HG03025 (cell line): ENCODE results near the gene DOLPP1.

Experiments
- ATAC-seq: cut with Tn5 transposase; IDR thresholded peaks from one replicate; pipeline ENCODE4 v1.9.1; 2021; ENCODE audit warnings: mild to moderate bottlenecking, moderate library complexity; ENCODE audit not compliant: unreplicated experiment, low FRiP score

DOLPP1 gene

DNA sequence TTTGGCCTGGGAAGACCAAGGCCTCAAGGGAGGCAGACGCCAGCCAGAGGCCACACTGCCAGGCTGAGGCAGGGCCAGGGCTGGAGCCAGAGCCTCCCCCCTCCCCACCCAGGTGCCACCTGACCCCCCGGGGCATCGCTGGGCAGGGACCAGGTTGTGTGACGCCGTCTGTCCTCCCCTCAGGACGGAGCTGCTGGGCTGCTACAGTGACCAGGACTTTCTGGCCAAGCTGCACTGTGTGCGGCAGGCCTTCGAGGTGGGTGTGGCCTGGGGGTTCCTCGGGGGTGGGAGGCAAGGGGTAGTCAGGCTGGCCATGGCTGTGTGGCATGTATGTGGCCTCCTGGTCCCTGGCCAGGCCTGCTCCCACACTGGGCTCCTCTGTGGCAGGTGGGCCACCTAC, 17.9 kb upstream of the DOLPP1 start:
- ATAC-seq = no peak

DNA sequence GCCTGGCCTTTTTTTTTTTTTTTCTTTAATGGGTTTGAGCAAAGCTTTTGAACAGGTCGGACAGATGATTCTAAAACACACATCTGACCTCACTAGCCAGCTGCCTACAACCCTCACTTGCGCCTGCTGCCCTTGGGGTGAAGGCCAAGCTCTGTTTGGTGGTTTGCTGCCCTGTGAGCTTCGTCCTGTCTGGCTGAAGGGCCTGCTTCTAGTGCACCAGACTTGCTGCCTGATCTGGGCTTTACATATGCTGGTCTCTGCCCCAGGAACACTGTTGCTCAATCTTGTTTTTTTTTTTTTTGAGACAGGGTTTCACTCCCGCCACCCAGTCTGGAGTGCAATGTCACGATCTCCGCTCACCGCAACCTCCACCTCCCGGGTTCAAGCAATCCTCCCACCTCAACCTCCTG, 16.4 kb upstream of the DOLPP1 start:
- ATAC-seq = no peak

DNA sequence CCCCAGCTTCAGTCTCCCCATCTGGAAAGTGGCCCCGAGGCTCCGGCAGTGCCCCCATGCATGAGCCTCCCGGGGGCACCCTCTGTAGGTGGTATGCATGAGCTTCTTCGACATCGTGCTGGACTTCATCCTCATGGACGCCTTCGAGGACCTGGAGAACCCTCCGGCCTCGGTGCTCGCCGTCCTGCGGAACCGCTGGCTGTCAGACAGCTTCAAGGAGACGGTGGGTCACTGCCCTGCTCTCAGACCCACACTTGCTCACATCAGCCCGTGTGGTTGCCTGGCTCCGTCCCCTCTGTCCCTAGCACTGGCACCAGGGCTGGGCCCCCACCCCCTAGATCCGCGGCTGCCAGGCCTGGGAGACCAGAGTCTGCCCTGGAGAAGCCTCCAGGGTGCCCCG, 12.8 kb upstream of the DOLPP1 start:
- ATAC-seq = no peak

DNA sequence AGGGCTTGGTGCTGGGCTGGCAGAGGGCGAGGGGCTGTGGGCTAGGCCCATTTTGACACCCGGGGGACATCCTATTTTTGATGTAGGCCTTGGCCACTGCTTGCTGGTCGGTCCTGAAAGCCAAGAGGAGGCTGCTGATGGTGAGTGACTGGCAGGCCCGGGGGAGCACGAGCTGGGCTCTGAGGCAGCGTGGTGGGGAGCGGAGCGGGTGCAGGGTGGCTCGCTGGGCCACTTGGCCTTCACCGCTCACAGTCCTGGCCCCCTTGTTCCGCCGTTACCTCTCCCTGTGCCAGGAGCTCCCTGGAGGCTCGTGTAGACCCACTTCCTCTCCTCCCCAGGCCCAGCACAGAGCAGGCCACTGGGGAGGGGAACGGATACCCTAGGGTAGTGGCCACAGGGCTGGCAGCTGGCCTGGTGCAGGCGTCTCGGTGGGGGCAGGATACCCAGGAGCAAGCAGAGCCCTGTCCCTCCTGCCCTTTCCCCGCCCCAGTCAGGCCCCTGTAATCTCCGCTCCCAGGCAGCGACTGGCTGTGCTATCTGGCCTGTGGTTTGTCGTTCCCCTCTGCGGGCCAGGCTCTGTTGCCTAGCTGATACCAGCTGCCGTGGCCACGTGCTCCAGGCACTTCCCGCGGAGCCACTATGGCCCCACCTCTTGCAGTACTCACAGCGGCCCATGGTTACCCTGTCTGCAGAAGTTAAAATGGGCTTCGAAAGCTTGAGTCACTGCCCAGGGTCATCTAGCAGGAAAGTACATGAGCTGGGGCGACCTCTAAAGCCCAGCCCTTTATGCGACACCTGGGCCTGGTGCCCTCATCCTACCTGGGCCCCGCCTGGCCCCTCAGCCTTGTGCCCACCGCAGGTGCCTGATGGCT, 11.7 kb upstream of the DOLPP1 start:
- ATAC-seq = no peak

DNA sequence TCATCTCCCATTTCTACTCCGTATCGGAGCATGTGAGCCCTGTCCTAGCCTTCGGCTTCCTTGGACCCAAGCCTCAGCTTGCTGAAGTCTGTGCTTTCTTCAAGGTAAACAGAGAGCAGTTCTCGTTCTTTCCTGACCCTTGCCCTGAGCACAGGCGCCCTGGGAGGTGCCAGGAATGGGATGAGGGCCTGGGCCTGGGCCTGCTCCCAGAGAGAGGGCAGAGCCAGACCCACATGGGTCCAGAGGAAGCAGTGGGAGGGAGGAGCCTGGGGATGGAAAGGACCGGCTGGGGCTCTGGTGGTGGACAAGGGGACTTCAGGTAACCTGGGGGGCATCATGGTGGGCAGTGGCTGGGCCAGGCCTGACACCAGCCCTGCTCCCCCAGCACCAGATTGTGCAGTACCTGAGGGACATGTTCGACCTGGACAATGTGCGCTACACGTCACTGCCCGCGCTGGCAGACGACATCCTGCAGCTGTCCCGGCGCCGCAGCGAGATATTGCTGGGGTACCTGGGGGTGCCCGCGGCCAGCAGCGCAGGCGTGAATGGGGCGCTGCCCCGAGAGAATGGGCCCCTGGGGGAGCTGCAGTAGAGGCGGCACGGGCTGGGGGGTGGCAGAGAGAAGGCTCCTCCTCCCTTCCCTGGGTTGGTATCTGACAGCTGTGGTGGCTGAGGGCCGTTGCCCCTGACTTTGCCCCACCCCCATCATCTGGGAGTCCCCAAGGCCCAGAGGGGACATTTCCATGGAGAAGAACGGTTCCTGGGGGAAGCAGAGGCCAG, 10.9 kb upstream of the DOLPP1 start:
- ATAC-seq = no peak

DNA sequence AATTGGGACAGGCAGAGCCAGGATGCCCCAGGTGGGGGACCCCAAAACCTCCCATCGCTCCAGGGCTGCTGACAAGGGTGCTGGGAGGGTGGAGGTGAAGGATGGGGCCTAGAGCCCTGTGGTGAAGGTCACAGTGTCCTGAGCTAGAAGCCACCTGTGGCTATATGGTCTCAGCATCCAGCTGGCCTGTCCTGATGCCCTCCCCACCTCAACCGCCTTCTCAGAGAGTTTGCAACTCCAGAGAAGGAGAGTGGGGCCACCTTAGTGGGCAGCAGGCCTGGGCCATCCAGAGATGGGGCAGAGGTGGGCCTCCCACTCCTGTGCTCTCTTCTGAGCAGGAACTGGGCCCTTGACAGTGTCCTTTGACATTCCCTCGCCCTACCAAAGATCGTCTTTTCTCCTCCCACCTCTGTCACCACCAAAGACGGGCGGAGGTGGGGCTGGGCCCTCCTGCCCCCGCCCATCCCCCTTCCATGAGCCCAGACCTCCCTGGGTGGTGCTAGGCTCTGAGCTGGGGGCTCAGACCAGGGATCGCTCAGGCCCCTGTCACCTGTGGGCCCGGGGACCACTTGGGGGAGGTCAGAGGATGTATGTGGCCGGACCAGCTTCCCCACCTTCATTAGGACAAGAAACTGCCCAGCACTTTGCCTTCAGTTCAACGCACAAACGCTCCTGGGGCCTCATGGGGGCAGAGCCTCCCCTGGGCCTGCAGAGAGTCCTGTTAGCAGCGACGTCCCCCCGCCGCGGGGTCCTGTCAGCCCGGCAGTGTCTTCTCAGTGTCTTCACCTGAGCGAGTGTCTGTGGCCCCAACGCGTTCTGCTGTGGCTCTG, 10.0 kb upstream of the DOLPP1 start:
- ATAC-seq = no peak

DNA sequence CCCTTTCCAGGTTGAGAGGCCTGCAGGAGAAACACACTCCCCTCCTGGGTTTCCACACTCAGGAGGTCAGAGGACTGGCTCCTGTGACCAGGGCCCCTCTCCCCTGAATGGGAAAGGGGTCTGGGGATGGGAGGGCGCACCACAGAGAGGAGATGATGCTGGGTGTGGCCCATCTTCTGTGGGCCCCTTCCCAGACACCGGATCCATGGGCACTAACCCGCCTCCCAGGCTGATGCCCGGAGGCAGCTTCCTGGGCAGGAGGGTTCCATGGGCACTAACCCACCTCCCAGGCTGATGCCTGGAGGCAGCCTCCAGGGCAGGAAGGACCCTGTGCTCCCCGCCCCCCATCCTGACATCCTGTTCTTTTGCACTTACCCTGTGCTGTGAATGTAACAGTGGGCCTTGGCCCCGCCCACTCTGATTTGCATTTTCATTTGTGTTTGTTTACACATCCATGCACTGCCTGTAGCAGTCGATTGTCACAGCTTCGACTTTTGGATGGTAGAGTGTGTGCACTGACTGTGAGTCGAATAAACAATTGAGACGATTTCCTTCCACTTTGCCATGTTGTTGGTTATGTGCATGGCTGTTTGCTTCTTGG, 9.3 kb upstream of the DOLPP1 start:
- no peak for ATAC-seq

DNA sequence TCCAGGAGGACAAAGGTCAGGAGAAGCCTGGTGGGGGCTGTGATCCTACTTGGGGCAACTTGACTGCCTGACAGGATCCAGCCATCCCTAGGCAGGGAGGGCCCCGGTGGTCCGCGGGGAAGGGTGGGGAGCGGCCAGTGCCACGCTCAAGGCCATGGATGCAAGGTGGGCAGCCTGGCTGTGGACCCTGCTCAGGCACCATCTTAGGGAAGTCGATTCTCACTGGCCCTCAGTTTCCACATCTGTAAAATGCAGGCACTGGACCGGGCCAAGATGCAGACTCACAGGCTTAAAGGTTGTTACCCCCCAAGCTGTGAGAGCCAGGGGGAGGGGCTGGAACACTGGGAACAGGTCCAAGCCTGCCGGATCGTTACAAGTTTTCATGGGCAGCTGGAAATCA, 8.7 kb upstream of the DOLPP1 start:
- ATAC-seq = no peak

DNA sequence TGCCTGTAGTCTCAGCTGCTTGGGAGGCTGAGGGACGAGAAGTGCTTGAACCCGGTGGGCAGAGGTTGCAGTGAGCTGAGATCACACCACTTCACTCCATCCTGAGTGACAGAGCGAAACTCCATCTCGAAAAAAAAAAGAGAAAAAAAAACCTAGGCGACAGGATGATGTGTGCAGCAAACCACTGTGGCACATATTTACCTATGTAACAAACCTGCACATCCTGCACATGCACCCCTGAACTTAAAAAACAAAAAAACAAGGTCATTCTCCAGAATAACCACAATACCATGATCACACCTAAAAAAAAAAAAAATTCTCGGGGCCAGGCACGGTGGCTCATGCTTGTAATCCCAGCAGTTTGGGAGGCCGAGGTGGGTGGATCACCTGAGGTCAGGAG, 7.5 kb upstream of the DOLPP1 start:
- no peak for ATAC-seq

DNA sequence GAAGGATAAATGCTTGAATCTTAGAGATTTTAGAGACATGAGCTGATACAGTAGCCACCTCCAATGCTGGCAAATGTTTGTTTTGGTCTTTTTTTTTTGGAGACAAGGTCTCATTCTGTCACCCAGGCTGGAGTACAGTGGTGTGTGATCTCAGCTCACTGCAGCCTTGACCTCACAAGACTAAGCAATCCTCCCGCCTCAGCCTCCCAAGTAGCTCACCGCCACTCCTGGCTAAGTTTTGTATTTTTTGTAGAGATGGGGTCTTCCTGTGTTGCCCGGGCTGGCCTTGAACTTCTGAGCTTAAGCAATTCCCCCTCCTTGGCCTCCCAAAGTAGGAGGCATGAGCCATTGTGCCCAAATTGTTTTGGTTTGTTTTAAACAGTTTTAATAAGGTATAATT, 6.8 kb upstream of the DOLPP1 start:
- ATAC-seq = no peak

DNA sequence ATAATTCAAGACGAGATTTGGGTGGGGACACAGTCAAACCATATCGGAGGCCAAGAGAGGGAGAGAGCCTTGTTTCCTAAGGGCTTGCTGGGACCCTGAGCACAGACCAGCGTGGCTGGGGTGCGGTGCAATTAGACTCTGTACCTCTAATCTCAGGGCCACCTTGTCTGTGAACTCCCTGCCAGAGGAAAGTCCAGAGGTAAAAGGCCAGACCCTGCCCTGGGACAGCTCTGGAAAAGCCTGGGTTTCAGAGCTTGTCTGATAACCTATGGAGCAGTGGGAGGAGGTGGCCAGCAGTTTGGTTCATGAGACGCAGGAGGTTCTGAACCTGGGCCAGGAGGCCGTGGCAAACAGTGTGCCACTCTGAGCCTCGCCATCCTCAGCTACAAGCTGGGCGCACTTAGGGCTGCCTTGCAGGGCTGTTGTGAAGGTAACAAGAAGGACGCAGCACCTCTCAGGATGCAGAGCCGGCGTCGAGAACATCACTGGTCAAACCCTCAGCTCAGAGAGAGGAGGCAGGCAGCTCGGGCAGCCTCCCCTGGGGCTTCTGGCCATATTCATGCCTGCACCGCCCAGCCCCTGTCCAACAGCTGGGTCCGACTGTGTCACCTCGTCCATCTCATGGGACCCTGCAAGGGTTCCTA, 4.8 kb upstream of the DOLPP1 start:
- no peak for ATAC-seq

DNA sequence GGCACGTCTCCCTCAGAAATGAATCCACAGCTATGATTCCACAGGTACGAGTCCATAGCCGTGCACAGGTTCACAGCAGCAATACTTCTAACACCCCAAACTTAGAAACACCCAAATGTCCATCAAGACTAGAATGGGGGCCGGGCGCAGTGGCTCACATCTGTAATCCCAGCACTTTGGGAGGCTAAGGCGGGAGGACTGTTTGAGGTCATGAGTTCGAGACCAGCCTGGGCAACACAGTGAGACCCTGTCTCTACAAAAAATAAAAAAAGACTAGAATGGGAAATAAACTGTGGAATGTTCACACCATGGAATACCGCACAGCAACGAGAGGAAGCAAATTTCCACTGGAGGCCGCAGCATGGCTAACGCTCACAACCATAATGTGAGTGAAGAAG, 4.3 kb upstream of the DOLPP1 start:
- no peak for ATAC-seq

DNA sequence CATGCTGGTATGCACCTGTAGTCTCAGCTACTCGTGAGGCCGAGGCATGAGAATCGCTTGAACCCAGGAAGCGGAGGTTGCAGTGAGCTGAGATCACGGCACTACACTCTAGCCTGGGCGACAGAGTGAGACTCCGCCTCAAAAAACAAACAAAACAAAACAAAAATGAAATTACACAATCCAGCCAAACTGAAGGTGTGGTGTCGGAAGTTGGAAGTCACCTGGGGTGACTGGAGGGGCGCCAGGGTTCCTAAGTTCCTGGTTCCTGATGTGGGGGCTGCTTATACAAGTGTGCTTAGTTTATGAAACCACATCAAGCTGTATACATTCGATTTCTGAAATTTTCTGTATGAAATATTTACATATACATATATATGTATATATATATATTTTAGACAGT, 3.7 kb upstream of the DOLPP1 start:
- no peak for ATAC-seq

DNA sequence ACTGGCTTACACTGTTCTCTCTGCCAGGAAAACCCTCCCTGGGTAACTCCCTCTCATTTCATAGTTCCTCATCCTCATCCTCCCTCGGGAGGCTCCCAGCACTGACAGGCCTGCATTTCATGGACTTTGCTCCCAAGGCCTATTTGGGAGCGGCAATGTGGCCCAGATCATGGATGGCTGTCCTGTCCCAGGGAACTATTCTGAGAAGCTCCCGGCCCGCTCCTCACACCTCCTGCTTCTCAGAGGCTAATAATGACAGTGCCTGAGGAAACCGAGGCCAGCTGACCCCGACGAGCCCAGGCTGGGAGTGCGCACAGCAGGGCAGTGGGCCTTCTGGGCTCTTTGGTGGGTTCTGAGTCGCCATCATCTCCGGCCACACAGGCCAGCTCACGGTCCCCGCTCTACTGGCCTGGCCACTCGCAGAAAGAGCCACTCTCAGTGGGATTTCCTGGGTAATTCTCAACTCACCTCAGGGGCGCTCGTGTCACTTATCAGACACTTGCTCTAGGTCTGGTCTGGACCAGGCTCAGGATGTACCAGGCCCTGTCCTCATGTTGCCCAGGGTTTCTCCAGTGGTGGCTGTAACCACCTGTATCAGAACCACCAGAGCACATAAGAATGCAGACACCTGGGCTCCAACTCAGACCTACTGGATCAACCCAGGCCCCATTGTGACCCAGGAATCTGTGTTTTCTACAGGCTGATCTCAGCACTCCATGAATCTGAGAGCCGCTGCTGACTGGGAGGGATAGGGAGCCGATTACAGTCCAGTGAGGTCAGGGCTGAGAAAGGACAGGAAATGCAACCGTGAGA, 2.0 kb upstream of the DOLPP1 start:
- no peak for ATAC-seq

DNA sequence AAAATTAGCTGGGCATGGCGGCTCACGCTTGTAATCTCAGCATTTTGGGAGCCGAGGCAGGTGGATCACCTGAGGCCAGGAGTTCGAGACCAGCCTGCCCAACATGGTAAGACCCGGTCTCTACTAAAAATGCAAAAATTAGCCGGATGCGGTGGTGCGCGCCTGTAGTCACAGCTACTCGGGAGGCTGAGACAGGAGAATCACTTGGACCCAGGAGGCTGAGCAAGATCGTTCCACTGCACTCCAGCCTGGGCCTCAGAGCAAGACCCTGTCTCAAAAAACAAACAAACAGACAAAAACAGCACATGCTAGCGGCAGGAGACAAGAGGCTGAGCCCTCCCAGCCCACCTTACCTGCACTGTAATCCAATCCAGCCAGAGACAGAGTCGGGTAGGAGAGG, 1.1 kb upstream of the DOLPP1 start:
- ATAC-seq = no peak

DNA sequence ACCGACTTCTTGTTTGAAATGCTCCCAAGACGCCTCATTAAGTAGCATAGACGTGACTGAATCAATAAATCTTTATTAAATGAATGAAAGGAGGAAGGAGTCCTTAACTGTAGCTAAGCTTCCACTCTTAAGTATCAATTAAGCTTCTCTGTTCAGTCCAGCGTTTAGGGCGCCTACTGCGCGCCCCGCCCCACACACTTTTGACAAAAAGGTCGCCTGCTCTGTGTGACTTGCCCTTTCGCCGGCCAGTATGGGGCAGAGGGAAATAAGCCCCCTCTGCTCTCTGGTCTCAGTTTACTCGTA, 662 bp upstream of the DOLPP1 start:
- ATAC-seq = no peak

DNA sequence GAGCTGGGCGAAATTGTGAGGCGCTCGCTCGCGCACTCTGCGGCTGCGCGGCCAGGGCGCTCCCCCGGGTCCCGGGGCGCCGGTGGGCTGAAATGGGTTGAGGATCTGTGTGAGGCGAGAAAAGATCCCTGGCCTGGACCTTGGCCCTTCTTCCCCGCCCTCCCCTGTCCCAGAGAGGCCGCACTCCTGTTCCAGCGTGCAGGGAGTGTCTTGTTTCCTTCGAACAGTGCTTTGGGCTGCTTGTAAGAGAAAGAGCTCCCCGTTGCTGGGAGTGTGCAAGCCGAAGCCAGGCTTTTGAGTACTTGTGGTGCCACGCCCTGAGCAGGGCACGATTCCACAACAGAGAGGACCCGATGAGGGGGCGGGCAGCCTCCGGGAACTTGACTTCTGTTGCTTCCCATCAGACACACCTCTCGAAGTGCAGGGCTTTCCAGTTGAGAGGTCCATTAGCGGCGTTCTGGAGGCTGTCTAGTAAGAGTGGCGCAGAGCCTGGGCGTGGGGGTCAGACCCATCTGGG, 535 bp downstream of the DOLPP1 start:
- no peak for ATAC-seq

DNA sequence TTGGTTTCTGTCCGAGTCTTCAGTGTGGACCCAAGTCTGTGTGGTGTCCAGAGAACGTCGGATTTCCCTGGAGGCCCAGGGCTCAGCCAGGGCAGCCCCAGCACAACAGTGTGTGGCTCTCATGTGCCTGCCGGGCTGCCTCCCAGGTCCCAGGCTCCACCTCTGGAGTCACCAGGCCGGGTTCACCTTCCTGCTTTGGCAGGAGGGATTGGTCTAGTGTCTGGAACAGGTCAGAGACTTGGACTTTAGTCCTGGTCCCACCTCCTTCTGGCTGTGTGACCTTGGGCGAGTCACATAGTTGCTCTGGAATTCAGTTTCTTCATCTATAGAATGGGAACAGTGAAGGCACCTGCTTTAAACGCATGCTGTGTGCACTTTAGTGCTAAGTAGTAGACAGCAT, 3.2 kb downstream of the DOLPP1 start:
- ATAC-seq = no peak

DNA sequence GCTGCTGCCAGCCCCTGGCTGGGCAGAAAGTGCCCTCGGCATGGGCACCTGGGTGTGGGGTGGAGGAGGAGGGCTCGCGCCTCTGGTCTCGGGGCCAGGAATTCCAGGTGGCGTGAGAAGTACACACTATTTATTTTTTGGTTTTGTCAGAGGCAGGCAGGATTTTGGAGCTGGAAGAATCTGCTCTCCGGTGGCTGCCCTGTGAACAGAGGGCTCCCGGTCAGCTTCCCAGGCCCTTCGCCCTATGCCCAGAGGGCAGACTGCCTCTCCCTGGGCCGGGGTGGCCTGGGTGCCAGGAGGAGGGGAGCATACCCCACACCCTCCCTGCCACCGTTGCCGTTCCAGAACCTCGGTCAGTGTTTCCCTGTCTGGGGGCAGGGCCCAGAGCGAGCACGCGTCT, 8.3 kb downstream of the DOLPP1 start:
- ATAC-seq = no peak
